ENCODE data around the gene B3GLCT. TPM values are rescaled to one million over a fixed set of nuclear protein-coding genes. Genes with fewer than 3 reads are reported as not detected.
"Not testable (repeated sequence)": the region's sequence is repeated elsewhere in the genome, so short reads cannot be mapped to it uniquely, and the experiment has no call there.

Gene B3GLCT
- total RNA-seq, 2 experiments from 2014 or later = 4.6 to 4.7 TPM

DNA sequence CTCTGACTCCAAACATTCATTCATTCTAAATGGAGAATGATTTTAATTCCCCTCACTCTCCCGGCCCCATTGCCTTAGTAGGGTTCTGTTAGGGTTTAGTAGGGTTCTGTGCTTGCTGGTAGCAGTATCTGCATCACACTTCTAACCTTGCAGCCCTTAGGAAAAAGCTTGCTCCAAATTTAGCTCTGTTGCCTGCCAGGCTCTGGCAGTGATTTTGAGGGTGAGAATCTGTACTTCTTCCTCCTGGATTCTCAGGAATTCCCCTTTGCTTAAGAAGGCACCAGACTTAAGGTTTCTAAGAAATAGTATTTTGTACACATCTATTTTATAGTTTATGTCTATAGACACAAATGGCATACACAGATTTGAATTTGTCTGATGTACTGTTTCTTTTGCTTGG is 14.7 kb downstream of the B3GLCT start:
- no peak for DNase-seq
- CTCF ChIA-PET = no interaction called here
- no peak overlapping the region for H3K4me3 Mint-ChIP-seq
- H3K27ac Mint-ChIP-seq = no peak overlapping the region
- H3K36me3 Mint-ChIP-seq (ENCODE audit: low read depth) = no peaks in the 10 kb centered on the region
- H3K9me3 Mint-ChIP-seq = no peaks in the 10 kb centered on the region
- H3K4me1 Mint-ChIP-seq = peaks cover 12% of the 10 kb centered on the region
- POLR2A ChIA-PET = interaction anchor here (1.1 kb wide), 1 partner anchor 13 kb away, joined by 4 read pairs; no protein-coding TSS in a partner anchor
- no peaks in the 10 kb centered on the region for H3K27me3 Mint-ChIP-seq

DNA sequence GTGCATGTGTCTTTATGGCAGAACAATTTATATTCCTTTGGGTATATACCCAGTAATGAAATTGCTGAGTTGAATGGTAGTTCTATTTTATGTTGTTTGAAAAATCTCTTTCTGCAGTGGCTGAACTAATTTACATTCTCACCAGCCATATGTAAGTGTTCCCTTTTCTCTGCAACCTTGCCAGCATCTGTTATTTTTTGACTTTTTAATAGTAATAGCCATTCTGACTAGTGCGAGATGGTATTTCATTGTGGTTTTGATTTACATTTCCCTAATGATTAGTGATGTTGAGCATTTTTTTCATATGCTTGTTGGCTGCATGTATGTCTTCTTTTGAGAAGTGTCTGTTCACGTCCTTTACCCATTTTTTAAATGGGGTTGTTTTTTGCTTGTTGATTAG is 17.1 kb downstream of the B3GLCT start:
- not testable (repeated sequence) for H3K9me3 Mint-ChIP-seq, H3K27me3 Mint-ChIP-seq

DNA sequence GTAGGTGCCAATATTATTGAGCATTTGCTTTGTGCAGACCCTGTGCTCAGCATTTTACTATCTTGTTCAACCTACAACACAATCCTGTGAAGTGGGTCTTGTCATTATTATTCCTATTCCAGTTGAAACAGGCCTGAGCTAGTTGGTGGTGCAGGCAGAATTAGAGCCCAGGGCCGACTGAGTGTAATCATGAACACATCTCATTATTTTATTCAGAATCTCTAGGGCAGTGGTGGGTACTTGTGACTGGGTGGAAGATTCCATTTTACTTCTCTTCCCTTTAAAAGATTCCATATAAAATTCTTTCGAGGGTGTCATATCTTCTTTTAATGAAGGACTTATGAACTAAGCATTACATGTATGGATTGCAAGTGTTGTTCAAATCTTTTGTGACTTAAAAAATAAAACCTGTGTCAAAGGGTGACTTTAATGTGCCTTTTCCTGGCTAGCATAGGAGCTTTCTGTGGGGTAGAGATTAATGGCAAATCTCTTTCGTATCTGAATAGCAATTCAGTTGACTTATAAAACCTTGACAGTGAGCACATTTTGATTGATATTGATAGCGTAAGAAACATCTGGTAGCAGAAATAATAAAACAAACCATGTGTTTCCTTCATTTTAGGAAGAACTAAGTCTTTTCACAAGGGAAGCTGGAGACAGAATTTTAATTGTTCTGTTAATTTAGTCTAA is 20.3 kb downstream of the B3GLCT start:
- POLR2A ChIA-PET = no interaction called here

More for the DNA sequence above, 17.1 kb downstream of the B3GLCT start:
- H3K4me1 Mint-ChIP-seq; POLR2A ChIA-PET; H3K27ac Mint-ChIP-seq; CTCF ChIA-PET; DNase-seq; H3K4me3 Mint-ChIP-seq; H3K36me3 Mint-ChIP-seq (ENCODE audit: low read depth): not testable (repeated sequence)

DNA sequence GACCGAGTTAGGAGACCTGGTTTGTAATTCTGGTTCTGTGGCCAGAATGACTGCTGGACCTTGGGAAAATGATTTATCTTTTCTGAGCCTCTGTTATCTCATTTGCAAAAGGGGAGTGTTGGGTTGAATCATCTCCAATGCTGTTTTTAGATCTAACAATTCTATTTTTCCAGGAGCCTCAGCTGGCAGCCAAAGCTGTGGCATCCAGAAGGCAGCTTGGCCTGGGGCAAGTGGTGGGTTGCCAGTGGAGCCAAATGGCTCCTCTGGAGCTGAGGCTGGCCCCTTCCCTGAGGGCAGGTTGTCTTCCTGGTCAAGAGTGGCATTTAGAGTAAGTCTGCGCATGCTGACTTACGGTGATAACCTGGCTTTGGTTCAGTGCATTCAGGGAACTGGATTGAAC is 21.3 kb downstream of the B3GLCT start:
- DNase-seq = no peak
- H3K27ac Mint-ChIP-seq = no peak overlapping the region
- H3K36me3 Mint-ChIP-seq (ENCODE audit: low read depth) = no peaks in the 10 kb centered on the region
- H3K9me3 Mint-ChIP-seq = no peaks in the 10 kb centered on the region
- H3K4me1 Mint-ChIP-seq = no peaks in the 10 kb centered on the region
- no peaks in the 10 kb centered on the region for H3K27me3 Mint-ChIP-seq
- ChIA-PET POLR2A (no interaction called here), CTCF (interaction anchor here (1.5 to 2.7 kb wide), 2 partner anchors 15 to 19 kb away, joined by 4 to 9 read pairs; no protein-coding TSS in a partner anchor)
- no peak overlapping the region for H3K4me3 Mint-ChIP-seq

More for the DNA sequence above, 20.3 kb downstream of the B3GLCT start:
- Mint-ChIP-seq H3K27ac (no peak overlapping the region), H3K27me3 (no peaks in the 10 kb centered on the region), H3K4me1 (no peaks in the 10 kb centered on the region), H3K36me3 (ENCODE audit: low read depth) (no peaks in the 10 kb centered on the region), H3K4me3 (no peak overlapping the region), H3K9me3 (no peaks in the 10 kb centered on the region)
- CTCF ChIA-PET = interaction anchor here (1.5 to 2.7 kb wide), 2 partner anchors 16 to 18 kb away, joined by 4 to 9 read pairs; no protein-coding TSS in a partner anchor
- DNase-seq = no peak

DNA sequence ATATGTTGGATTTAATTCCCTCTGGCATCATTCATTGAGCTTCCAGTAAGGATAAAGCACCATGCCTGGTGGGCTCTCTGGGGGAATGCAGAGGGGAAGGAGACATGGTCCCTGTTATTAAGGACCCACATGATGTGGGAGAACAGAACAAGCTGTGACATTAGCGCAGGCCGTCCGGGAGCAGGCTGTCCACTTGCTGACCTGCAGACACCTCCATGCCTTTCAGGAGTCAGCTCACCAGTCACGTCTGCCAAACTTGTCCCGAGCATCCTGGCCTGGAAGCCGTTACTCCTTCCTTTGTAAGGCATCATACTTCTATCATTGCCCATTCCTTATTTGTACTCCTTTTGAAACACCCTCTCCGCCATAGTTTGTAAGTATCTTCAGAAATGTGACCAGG is 23.4 kb downstream of the B3GLCT start:
- no peak overlapping the region for H3K4me3 Mint-ChIP-seq
- no peaks in the 10 kb centered on the region for H3K9me3 Mint-ChIP-seq
- no peak for DNase-seq
- peaks cover 2% of the 10 kb centered on the region for H3K4me1 Mint-ChIP-seq
- POLR2A ChIA-PET = no interaction called here
- CTCF ChIA-PET = interaction anchor here (0.7 kb wide), 1 partner anchor 13 kb away, joined by 3 read pairs; no protein-coding TSS in a partner anchor
- H3K36me3 Mint-ChIP-seq (ENCODE audit: low read depth) = no peaks in the 10 kb centered on the region
- H3K27me3 Mint-ChIP-seq = no peaks in the 10 kb centered on the region
- no peak overlapping the region for H3K27ac Mint-ChIP-seq

DNA sequence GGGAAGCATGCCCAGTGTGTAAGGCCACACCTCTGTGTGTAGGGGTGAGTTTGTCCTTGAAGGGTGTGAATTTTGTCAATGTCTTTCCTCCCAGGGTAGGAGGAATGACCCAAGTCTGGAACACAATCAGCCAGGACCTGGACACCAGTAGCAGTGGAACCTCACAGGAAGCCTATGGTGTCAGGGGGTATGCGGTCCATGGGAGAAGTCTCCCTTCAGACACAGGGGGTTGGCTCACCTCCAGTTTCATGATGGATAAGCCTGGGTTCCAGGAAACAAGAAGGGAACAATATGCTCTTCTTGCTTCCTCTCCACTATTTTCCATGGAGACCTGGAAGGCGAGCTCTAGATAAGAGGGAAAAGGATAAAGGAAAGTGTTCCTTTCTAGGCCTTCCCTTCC is 23.9 kb downstream of the B3GLCT start:
- Mint-ChIP-seq H3K9me3 (no peaks in the 10 kb centered on the region), H3K27me3 (no peaks in the 10 kb centered on the region), H3K4me1 (peaks cover 2% of the 10 kb centered on the region), H3K36me3 (ENCODE audit: low read depth) (no peaks in the 10 kb centered on the region), H3K27ac (no peak overlapping the region), H3K4me3 (no peak overlapping the region)
- ChIA-PET POLR2A (no interaction called here), CTCF (no interaction called here)
- no peak for DNase-seq

DNA sequence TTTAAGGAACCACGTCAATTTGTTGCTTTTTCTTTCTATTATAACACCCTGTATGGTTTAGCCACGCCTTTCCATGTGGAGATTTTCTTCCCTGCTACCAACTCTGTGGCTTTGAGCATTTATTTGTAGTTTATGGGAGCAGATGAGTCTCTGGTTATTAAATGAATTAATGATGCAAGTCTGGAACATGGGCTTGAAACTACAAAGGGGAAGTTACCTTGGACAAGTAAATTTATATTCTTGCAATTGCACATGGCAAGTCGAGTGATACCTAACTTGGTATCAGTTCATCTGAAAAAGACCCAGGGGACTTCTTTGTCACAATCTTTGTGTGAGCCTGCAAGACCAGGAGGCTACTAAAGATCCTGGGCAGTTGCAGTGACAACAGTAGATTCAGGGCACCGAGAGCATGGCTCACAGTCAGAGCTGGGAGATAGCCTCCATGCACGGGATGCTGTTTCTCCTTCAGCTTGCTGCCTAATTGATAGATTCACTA is 24.4 kb downstream of the B3GLCT start:
- no peak overlapping the region for H3K4me3 Mint-ChIP-seq
- no peak overlapping the region for H3K27ac Mint-ChIP-seq
- no peak for DNase-seq
- POLR2A ChIA-PET = no interaction called here
- peaks cover 2% of the 10 kb centered on the region for H3K4me1 Mint-ChIP-seq
- H3K27me3 Mint-ChIP-seq = no peaks in the 10 kb centered on the region
- H3K36me3 Mint-ChIP-seq (ENCODE audit: low read depth) = no peaks in the 10 kb centered on the region
- H3K9me3 Mint-ChIP-seq = no peaks in the 10 kb centered on the region
- CTCF ChIA-PET = no interaction called here

DNA sequence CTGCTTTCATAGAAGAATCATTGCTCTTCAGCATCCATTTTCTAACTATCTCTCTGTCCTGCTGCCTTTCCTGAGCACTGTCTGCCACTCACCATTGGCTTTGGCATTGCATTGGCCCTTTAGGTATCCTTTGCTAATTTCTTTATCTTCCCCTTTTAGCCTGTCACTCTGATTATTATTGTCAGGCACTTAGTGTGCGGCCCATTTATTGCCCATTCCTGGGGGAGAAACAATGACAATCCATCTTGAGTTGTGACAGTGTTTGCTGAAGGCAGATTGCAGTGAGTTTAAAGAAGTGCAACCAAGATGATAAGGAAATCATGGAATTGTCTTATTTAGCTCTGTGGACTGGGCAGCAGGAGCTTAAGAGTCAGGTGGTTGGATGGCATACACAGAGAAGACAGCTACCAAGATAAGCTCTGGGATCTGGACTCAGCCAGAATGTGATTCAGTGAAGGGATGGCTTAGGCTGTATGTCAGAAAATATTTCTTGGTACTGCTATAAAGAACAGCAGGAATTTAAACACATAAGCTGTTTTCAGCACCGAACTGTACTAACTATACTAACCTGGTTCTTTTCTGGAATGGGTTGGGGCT is 25.3 kb downstream of the B3GLCT start:
- Mint-ChIP-seq H3K27me3 (no peaks in the 10 kb centered on the region), H3K9me3 (no peaks in the 10 kb centered on the region), H3K36me3 (ENCODE audit: low read depth) (no peaks in the 10 kb centered on the region), H3K4me3 (no peak overlapping the region), H3K27ac (no peak overlapping the region), H3K4me1 (peaks cover 2% of the 10 kb centered on the region)
- DNase-seq = no peak
- ChIA-PET POLR2A (no interaction called here), CTCF (no interaction called here)

DNA sequence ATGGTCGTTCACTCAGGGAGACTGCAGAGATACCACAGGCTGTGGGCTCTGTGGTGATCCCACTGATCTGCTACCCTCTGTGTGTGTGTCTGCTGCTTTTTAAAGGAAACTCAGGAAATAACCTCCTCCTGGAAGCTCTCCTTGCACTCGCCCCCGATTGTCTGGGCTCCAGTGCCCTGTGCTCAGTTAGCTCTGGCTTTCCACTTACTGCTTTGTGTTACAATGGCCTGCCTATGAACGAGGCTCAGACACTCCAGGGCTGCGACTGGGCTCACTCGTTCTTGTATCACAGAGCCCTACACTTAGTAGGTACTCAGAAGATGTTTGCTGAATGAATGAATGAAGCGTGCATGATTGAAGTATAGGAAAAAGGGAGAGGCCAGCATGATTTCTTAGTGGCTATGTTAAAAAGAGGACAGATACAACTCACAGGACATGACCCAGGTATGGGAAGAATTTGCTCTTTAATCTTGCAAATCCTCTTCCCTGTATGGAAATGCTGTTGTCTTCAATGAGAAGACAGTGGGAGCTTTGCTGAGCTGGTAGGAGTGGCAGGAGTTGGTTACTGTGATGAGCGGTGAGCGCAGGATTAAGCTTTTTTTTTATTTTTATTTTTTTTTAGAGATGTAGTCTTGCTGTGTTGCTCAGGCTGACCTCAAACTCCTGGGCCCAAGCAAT is 26.4 kb downstream of the B3GLCT start:
- DNase-seq = no peak
- no peaks in the 10 kb centered on the region for H3K9me3 Mint-ChIP-seq
- POLR2A ChIA-PET = no interaction called here
- peaks cover 2% of the 10 kb centered on the region for H3K4me1 Mint-ChIP-seq
- CTCF ChIA-PET = interaction anchor here (2.3 kb wide), 1 partner anchor 10 kb away, joined by 10 read pairs; no protein-coding TSS in a partner anchor
- H3K27ac Mint-ChIP-seq = no peak overlapping the region
- H3K27me3 Mint-ChIP-seq = no peaks in the 10 kb centered on the region
- H3K36me3 Mint-ChIP-seq (ENCODE audit: low read depth) = no peaks in the 10 kb centered on the region
- H3K4me3 Mint-ChIP-seq = no peak overlapping the region

DNA sequence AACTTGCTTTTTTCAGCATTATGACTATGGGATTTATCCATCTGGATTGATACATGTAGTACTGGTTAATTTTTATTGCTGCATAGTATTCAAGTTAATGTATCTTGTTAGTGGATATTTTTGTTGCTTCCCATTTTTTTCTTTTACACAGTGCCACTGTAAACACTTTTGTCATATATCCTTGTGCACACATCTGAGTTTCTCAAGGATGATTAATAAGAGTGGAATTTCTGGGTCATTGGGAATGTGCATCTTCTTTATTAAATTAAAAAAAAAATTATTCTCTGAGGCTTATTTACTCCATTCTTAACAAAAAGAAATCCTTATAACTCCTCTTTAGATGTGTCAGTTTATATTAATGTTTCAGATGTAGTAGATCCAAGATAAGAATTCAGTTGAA is 27.3 kb downstream of the B3GLCT start:
- Mint-ChIP-seq H3K27me3 (no peaks in the 10 kb centered on the region), H3K27ac (no peak overlapping the region), H3K4me1 (peaks cover 2% of the 10 kb centered on the region), H3K36me3 (ENCODE audit: low read depth) (no peaks in the 10 kb centered on the region), H3K4me3 (no peak overlapping the region), H3K9me3 (no peaks in the 10 kb centered on the region)
- CTCF ChIA-PET = interaction anchor here (1.2 to 2.3 kb wide), 2 partner anchors 9 to 21 kb away, joined by 3 to 10 read pairs; no protein-coding TSS in a partner anchor
- POLR2A ChIA-PET = no interaction called here
- DNase-seq = no peak

DNA sequence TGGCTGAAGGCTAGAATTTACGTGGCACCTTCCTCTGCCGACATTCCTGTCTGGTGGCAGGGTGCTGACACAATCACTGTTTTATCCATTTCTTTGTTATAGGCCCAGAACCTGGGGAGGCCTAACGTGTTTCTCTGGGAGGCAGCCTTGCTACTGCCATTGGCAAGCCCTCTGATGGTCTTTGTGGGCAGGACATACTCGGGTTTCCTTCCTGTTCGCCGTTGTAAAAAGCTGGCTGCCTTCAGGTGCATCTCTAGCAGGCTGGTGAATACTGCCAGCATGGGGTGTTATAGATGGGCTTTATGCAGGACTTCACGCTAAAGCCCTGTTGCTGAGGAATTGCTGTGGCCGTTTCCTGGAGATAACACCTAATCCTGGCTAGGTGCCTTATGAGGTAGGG is 28.1 kb downstream of the B3GLCT start:
- Mint-ChIP-seq H3K4me3 (no peak overlapping the region), H3K36me3 (ENCODE audit: low read depth) (no peaks in the 10 kb centered on the region), H3K4me1 (peaks cover 2% of the 10 kb centered on the region), H3K27ac (no peak overlapping the region), H3K27me3 (no peaks in the 10 kb centered on the region), H3K9me3 (no peaks in the 10 kb centered on the region)
- DNase-seq = no peak
- ChIA-PET CTCF (interaction anchor here (0.6 to 2.3 kb wide), 4 partner anchors 9 to 27 kb away, joined by 3 to 10 read pairs (median 3); no protein-coding TSS in a partner anchor), POLR2A (no interaction called here)

DNA sequence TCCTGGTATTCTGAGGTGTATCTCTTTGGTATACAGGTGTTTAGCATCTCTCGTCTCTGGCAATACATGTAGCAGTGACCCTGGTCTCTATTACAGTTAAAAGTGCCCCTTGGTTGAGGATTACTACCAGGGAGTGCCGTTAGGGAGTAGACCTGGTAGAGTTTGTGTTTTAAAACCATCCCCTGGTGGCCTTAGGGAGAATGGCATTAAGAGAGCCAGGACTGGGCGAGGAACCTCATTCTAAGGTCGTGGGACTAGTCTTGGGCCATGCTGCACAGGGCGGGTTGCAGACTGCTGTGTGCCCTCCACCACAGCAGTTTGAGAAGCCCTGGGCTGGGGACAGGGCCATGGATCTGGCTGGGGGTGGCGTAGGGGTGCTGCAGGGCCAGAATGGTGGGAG is 35.0 kb downstream of the B3GLCT start:
- Mint-ChIP-seq H3K4me3 (no peak overlapping the region), H3K9me3 (no peaks in the 10 kb centered on the region), H3K4me1 (no peaks in the 10 kb centered on the region), H3K36me3 (ENCODE audit: low read depth) (no peaks in the 10 kb centered on the region), H3K27ac (no peak overlapping the region), H3K27me3 (no peaks in the 10 kb centered on the region)
- ChIA-PET POLR2A (no interaction called here), CTCF (interaction anchor here (2.3 to 5.9 kb wide), 2 partner anchors 23 to 189 kb away, joined by 9 to 53 read pairs; no protein-coding TSS in a partner anchor)
- no peak for DNase-seq

DNA sequence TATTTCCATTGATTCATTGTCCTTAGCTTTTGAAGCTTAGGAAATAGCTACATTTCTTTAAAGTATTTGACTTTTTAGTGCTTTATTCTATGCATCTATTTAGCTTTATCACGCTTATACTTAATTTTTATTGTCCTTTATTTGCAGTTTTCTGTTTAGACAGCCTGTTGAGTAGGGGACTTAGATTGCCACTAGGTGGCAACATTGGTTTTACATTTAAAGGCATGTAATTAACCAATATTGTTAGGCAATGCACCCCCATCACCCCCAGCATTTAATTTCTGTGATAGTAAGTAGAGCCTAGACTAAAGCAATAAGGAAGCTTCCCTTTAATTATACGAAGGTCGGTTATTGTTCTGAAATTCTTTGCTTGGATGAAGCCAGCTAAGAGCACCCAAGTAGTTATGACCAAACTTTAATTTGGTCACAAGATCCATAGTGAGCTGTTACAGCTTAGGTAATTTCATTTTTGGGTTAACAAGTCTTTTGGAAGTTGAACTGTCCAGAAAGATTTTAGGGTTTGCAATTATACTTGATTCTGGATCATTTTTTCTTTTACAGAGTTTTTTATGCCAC is 36.5 kb downstream of the B3GLCT start:
- DNase-seq = no peak
- POLR2A ChIA-PET = interaction anchor here (0.9 kb wide), 1 partner anchor 35 kb away, joined by 3 read pairs; no protein-coding TSS in a partner anchor
- no peak overlapping the region for H3K27ac Mint-ChIP-seq
- no peaks in the 10 kb centered on the region for H3K9me3 Mint-ChIP-seq
- CTCF ChIA-PET = interaction anchor here (0.8 to 5.9 kb wide), 16 partner anchors 8 to 507 kb away, joined by 3 to 53 read pairs (median 6); no protein-coding TSS in a partner anchor
- no peak overlapping the region for H3K4me3 Mint-ChIP-seq
- no peaks in the 10 kb centered on the region for H3K27me3 Mint-ChIP-seq
- no peaks in the 10 kb centered on the region for H3K4me1 Mint-ChIP-seq
- H3K36me3 Mint-ChIP-seq (ENCODE audit: low read depth) = no peaks in the 10 kb centered on the region

Data from activated CD4-positive, alpha-beta memory T cell treated with anti-CD3 and anti-CD28 coated beads, Interleukin-2, amount 10 ng/mL, durations not matched to agents 7 days and 5 days (primary cell).